Progenitor cell of endocrine pancreas (in vitro differentiated cells): Measurements from ENCODE around the gene NDUFA7. TPM values are rescaled to one million over a fixed set of nuclear protein-coding genes. Genes with fewer than 3 reads are reported as not detected.
"Not testable (repeated sequence)": the region's sequence is repeated elsewhere in the genome, so short reads cannot be mapped to it uniquely, and the experiment has no call there.

Experiments
- DNase-seq: peaks from one replicate; pipeline ENCODE4 v3.0.0; 2021; ENCODE audit warnings: low spot score; ENCODE audit not compliant: unreplicated experiment
- H3K27ac Mint-ChIP-seq: 2 replicates; pipeline ENCODE4 v1.8.0; 2021; ENCODE audit warnings: mild to moderate bottlenecking, moderate library complexity, mixed read lengths
- H3K27me3 Mint-ChIP-seq: 2 replicates; pipeline ENCODE4 v1.8.0; 2021; ENCODE audit warnings: mixed read lengths
- H3K36me3 Mint-ChIP-seq: 2 replicates; pipeline ENCODE4 v1.8.0; 2022; ENCODE audit warnings: mixed read lengths; ENCODE audit not compliant: insufficient read depth
- H3K4me1 Mint-ChIP-seq: 2 replicates; pipeline ENCODE4 v1.8.0; 2021; ENCODE audit warnings: low read depth, mixed read lengths
- H3K4me3 Mint-ChIP-seq: 2 replicates; pipeline ENCODE4 v1.8.0; 2021; ENCODE audit warnings: low read depth, mild to moderate bottlenecking, moderate library complexity, mixed read lengths
- H3K9me3 Mint-ChIP-seq: 2 replicates; pipeline ENCODE4 v1.8.0; 2021; ENCODE audit warnings: low read depth, mixed read lengths
- total RNA-seq: library from RNA; stranded (reverse); gene quantifications from 2 replicates; pipeline ENCODE4 v1.2.1, GENCODE V29; 2021
- TF ChIP-seq, protein P1 (sequence below): fragments of 200-600 bp; sonication (generic); IDR thresholded peaks from one replicate; pipeline ENCODE4 v1.5.0; 2021; ENCODE audit warnings: antibody characterized with exemption, mild to moderate bottlenecking; ENCODE audit not compliant: unreplicated experiment

NDUFA7 gene
- total RNA-seq, 1 donor from 2014 or later, result 55.3 TPM

DNA sequence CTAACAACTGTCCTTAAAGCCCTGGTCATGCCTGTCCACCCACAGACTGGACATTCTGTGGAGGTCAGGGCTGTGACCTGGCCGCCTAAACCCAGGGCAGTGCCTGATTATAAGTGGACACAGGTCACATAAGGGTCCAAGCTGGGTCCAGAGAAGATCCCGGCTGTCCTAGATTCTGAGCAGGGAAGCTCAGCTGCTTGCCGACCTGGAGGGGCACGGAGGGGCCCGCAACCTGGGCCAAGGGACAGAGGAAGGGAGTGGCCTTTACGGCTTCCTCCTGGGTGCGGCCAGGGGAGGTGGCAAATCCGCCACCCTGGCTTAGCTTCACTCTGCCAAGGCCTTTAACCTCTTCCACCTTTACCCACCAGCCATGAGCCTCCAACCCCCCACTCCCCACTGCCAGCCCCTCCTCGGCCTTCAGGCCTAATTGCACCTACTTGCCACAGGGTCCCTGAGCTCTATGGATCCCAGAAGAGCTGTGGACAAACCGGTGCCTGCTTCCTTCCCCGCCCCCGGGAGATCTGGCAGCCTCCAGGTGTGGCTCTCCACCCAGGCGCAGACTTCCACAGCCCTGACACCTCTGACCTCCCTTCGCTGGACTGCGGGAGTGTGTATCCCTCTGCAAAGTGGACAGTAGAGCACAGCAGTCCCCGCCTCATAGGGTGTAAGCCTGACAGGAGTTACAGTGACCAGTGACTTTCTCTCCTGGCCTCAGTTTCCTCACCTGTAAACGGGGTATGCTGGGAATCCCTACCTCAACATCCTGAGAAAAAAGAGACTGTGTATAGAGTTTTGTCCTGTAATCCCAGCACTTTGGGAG, 14.7 kb downstream of the NDUFA7 start:
- H3K9me3 Mint-ChIP-seq, result no peaks in the 10 kb centered on the region
- H3K27ac Mint-ChIP-seq, result peak overlapping the region; percentile 15
- peaks cover 5% of the 10 kb centered on the region for H3K36me3 Mint-ChIP-seq
- peak overlapping the region; percentile 93 for H3K4me3 Mint-ChIP-seq
- H3K4me1 Mint-ChIP-seq, result peaks cover 17% of the 10 kb centered on the region
- no peaks in the 10 kb centered on the region for H3K27me3 Mint-ChIP-seq
- DNase-seq, result peak; percentile 7
- TF ChIP-seq, protein P1, sequence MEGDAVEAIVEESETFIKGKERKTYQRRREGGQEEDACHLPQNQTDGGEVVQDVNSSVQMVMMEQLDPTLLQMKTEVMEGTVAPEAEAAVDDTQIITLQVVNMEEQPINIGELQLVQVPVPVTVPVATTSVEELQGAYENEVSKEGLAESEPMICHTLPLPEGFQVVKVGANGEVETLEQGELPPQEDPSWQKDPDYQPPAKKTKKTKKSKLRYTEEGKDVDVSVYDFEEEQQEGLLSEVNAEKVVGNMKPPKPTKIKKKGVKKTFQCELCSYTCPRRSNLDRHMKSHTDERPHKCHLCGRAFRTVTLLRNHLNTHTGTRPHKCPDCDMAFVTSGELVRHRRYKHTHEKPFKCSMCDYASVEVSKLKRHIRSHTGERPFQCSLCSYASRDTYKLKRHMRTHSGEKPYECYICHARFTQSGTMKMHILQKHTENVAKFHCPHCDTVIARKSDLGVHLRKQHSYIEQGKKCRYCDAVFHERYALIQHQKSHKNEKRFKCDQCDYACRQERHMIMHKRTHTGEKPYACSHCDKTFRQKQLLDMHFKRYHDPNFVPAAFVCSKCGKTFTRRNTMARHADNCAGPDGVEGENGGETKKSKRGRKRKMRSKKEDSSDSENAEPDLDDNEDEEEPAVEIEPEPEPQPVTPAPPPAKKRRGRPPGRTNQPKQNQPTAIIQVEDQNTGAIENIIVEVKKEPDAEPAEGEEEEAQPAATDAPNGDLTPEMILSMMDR, result no peak

DNA sequence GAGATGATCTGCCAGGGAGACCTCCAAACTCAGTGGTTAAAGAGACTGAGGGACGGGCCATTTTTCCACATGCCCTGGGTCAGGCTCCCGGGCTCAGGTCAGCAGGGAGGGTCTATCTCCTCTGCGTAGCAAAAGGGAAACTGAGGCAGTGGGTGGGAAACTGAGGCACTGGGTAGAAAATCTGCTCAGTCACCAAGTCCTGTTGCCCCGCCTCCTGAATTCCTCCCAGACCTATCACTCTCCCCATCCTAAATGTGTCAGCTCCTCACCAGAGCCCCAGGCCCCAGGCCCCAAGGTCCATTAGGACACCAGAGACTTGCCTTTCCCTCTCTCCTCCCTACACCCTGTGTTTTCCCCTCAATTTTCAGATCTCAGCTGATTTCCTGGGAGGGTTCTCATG, 15.4 kb downstream of the NDUFA7 start:
- peaks cover 17% of the 10 kb centered on the region for H3K4me1 Mint-ChIP-seq
- no peak overlapping the region for H3K27ac Mint-ChIP-seq
- H3K4me3 Mint-ChIP-seq, result no peak overlapping the region
- peaks cover 4% of the 10 kb centered on the region for H3K36me3 Mint-ChIP-seq
- TF ChIP-seq, protein P1, result no peak
- no peaks in the 10 kb centered on the region for H3K9me3 Mint-ChIP-seq
- H3K27me3 Mint-ChIP-seq, result no peaks in the 10 kb centered on the region
- DNase-seq, result peak; percentile 5

DNA sequence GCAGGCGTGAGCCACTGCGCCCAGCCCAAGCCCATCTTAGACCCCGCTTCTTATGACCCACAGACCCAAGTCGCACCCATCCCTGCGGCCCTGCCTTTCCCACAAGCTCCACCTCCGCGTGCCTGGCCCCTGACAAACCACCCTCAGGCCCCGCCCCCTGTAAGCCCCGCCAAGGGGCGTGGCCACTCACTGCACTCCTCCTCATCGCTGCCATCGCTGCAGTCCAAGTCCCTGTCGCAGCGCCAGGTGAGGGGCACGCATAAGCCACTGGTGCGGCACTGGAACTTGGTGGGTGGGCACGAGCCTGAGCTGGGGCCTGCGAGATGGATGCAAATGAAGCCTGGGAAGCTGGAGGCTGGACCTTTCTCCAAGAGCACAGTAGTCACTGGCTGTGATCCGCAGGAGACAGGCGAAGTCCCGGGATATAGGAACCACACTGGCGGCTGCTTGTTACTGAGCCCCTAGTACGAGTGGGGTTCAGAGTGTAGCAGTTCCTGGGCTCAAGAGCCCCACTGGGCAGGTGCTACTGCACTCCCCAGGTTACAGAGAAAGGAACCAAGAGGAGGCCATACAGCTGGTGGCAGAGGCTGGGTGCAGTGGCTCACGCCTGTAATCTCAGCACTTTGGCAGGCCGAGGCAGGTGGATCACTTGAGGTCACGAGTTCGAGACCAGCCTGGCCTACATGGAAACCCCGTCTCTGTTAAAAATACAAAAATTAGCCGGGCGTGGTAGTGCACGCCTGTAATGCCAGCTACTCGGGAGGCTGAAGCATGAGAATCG, 16.1 kb downstream of the NDUFA7 start:
- Mint-ChIP-seq H3K27me3 (no peaks in the 10 kb centered on the region), H3K4me1 (peaks cover 17% of the 10 kb centered on the region), H3K9me3 (no peaks in the 10 kb centered on the region), H3K36me3 (peaks cover 4% of the 10 kb centered on the region), H3K27ac (no peak overlapping the region), H3K4me3 (no peak overlapping the region)
- peak; percentile 9 for DNase-seq
- TF ChIP-seq, protein P1, result no peak

DNA sequence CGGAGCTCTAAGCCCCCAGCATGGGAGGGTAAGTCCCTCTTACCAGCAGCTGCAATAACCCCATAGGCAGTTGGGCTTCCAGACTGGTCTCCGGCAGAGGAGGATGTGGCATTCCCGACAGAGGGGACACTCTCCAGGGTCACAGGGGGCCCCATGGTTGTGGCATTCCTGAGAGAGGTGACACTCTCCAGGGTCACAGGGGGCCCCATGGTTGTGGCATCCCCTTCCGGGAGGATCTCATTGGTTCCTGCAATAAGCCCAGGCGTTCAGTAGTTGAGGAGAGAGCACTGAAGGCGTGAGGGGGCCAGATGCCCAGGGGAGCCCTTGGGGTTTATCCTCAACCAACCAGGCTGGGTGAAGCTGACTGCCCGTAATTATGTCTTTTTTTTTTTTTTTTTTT, 18.4 kb downstream of the NDUFA7 start:
- Mint-ChIP-seq H3K4me1 (peaks cover 10% of the 10 kb centered on the region), H3K9me3 (no peaks in the 10 kb centered on the region), H3K36me3 (peaks cover 4% of the 10 kb centered on the region), H3K27ac (no peak overlapping the region), H3K4me3 (no peak overlapping the region), H3K27me3 (no peaks in the 10 kb centered on the region)
- DNase-seq, result no peak
- TF ChIP-seq, protein P1, result no peak

DNA sequence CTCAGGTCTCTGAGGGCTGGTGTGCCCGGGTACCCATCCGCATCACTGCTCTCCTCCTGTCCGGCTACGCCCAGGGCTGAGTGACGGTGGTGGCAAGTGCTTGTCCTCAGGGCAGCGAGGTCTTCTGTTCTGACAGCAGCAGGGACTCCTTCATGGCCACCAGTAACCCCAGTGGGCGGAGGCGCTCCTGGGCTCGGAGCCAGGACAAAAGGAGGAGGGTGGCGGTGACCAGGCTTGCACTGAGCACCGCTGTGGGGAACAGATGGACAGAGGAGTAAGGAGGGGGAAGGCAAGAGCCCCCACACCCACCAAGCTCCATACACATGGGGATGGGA, 18.9 kb downstream of the NDUFA7 start:
- peak; percentile 5 for DNase-seq
- H3K4me1 Mint-ChIP-seq, result peaks cover 6% of the 10 kb centered on the region
- no peak overlapping the region for H3K27ac Mint-ChIP-seq
- peaks cover 4% of the 10 kb centered on the region for H3K36me3 Mint-ChIP-seq
- TF ChIP-seq, protein P1, result no peak
- H3K4me3 Mint-ChIP-seq, result no peak overlapping the region
- H3K27me3 Mint-ChIP-seq, result no peaks in the 10 kb centered on the region
- H3K9me3 Mint-ChIP-seq, result no peaks in the 10 kb centered on the region

DNA sequence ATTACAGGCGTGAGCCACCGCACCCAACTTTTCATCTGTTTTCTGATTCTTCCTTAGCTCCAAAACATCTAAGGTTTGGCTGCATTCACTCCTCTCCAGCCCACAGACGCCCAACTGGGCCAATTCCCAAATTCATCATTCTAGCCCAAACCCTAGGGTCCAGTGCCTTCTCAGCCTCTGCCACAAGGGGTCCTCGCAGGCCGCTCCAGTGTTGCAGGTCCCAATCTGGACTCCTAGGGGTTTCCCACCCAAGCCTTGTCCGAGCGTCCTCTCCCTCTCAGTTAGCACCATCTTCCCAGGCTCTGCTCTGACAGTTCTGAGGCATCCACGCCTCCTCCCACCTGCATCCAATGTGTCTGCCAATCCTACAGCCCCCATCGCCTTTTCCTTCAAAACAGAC, 29.8 kb downstream of the NDUFA7 start:
- DNase-seq, H3K4me1 Mint-ChIP-seq, H3K9me3 Mint-ChIP-seq, H3K27me3 Mint-ChIP-seq, H3K4me3 Mint-ChIP-seq, H3K27ac Mint-ChIP-seq, H3K36me3 Mint-ChIP-seq: not testable (repeated sequence)

DNA sequence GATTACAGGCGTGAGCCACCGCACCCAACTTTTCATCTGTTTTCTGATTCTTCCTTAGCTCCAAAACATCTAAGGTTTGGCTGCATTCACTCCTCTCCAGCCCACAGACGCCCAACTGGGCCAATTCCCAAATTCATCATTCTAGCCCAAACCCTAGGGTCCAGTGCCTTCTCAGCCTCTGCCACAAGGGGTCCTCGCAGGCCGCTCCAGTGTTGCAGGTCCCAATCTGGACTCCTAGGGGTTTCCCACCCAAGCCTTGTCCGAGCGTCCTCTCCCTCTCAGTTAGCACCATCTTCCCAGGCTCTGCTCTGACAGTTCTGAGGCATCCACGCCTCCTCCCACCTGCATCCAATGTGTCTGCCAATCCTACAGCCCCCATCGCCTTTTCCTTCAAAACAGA, 44.7 kb downstream of the NDUFA7 start:
- not testable (repeated sequence) for H3K4me1 Mint-ChIP-seq, H3K9me3 Mint-ChIP-seq, H3K27me3 Mint-ChIP-seq, H3K36me3 Mint-ChIP-seq, DNase-seq, H3K27ac Mint-ChIP-seq, H3K4me3 Mint-ChIP-seq
